PFSK-1 (cell line): ENCODE data around the gene OR10P1.

Experiments
- POLR2AphosphoS5 ChIP-seq: IDR thresholded peaks from 2 replicates; pipeline ENCODE4 v1.6.1; 2012; ENCODE audit warnings: low read depth, mild to moderate bottlenecking, control low read depth, low read length, moderate library complexity
- REST ChIP-seq, 2 experiments: IDR thresholded peaks; 2 replicates each; pipeline versions ENCODE4 v1.6.1 to v1.8.0; 2011 to 2012; ENCODE audit warnings: low read depth in 2 of 2, low read length in 2 of 2, control low read depth in 1 of 2, inconsistent platforms in 1 of 2, mild to moderate bottlenecking in 1 of 2, moderate library complexity in 1 of 2; ENCODE audit not compliant: insufficient read depth in 1 of 2
- SIN3A ChIP-seq: IDR thresholded peaks from 2 replicates; pipeline ENCODE4 v1.6.1; 2012; ENCODE audit warnings: mild to moderate bottlenecking, low read length, moderate library complexity, borderline replicate concordance; ENCODE audit not compliant: insufficient read depth
- TAF1 ChIP-seq: IDR thresholded peaks from 2 replicates; pipeline ENCODE4 v1.6.1; 2012; ENCODE audit warnings: low read length, control low read depth, borderline replicate concordance; ENCODE audit not compliant: insufficient read depth

GRCh38 chr12:55644591-55644990 is 7.9 kb downstream of the OR10P1 start:
- TF ChIP-seq POLR2AphosphoS5: no peak
- TF ChIP-seq TAF1: no peak
- TF ChIP-seq REST (IDR thresholded peaks at IDR 0.05; ENCODE audit: insufficient read depth in 1 of 2, low read depth in 2 of 2, low read length in 2 of 2): no peak
- TF ChIP-seq SIN3A: no peak
